Left ventricle myocardium inferior (tissue), 1 donor: ENCODE measurements around the gene RMND5B. TPM values are rescaled to one million over a fixed set of nuclear protein-coding genes. Genes with fewer than 3 reads are reported as not detected.
"Not testable (repeated sequence)": the region's sequence is repeated elsewhere in the genome, so short reads cannot be mapped to it uniquely, and the experiment has no call there.

Source experiments
- DNase-seq: peaks from one replicate; pipeline ENCODE4 v3.0.0-alpha.2; 2020
- H3K27ac ChIP-seq: fragments of 200-600 bp; replicated peaks from 2 replicates; pipeline ENCODE4 v1.8.0; 2021
- H3K27me3 ChIP-seq: fragments of 200-600 bp; 2 replicates; pipeline ENCODE4 v1.8.0; 2021; ENCODE audit warnings: low read depth
- H3K36me3 ChIP-seq: fragments of 200-600 bp; 2 replicates; pipeline ENCODE4 v1.8.0; 2021
- H3K4me1 ChIP-seq: fragments of 200-600 bp; 2 replicates; pipeline ENCODE4 v1.8.0; 2021
- H3K4me3 ChIP-seq: fragments of 200-600 bp; 2 replicates; pipeline ENCODE4 v1.8.0; 2021; ENCODE audit warnings: mild to moderate bottlenecking, moderate library complexity
- H3K9me3 ChIP-seq: fragments of 200-600 bp; replicated peaks from 2 replicates; pipeline ENCODE4 v1.8.0; 2021
- intact Hi-C: fragments of 100-400 bp; cut with micrococcal nuclease; formaldehyde crosslinking; loops from one replicate; pipeline ENCODE4 v1.11.0; 2022
- total RNA-seq: library from RNA; stranded (reverse); fragmentation: NEBNext Ultra II Directional; extraction: Animal tissue kit (Norgen Biotek cat#: 25700); gene quantifications from one replicate; pipeline ENCODE4 v1.2.1, GENCODE V29; 2021
- TF ChIP-seq, protein P1 (sequence below): fragments of 200-600 bp; IDR thresholded peaks from 2 replicates; pipeline ENCODE4 v1.8.0; 2021; ENCODE audit warnings: antibody characterized with exemption, mild to moderate bottlenecking, borderline replicate concordance
- donor health status: DM: no; HTN: yes; CAD: no; lungs with severe emphysema.

RMND5B gene
- total RNA-seq, 1 donor from 2014 or later, result 38.9 TPM

- TF ChIP-seq, protein P1, sequence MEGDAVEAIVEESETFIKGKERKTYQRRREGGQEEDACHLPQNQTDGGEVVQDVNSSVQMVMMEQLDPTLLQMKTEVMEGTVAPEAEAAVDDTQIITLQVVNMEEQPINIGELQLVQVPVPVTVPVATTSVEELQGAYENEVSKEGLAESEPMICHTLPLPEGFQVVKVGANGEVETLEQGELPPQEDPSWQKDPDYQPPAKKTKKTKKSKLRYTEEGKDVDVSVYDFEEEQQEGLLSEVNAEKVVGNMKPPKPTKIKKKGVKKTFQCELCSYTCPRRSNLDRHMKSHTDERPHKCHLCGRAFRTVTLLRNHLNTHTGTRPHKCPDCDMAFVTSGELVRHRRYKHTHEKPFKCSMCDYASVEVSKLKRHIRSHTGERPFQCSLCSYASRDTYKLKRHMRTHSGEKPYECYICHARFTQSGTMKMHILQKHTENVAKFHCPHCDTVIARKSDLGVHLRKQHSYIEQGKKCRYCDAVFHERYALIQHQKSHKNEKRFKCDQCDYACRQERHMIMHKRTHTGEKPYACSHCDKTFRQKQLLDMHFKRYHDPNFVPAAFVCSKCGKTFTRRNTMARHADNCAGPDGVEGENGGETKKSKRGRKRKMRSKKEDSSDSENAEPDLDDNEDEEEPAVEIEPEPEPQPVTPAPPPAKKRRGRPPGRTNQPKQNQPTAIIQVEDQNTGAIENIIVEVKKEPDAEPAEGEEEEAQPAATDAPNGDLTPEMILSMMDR, result no peak
- Histone ChIP-seq H3K4me1 (peaks cover 52% of the 10 kb centered on the region), H3K9me3 (no peaks in the 10 kb centered on the region), H3K36me3 (peaks cover 9% of the 10 kb centered on the region), H3K27me3 (no peaks in the 10 kb centered on the region), H3K27ac (no peak overlapping the region), H3K4me3 (no peak overlapping the region)
- intact Hi-C loops, result no loop called here
- no peak for DNase-seq
These were observed 1.5 kb upstream of the RMND5B start for GRCh38 chr5:178129296-178129695.

- DNase-seq, H3K9me3 ChIP-seq, H3K27me3 ChIP-seq, intact Hi-C loops: not testable (repeated sequence)
- peak overlapping the region; percentile 98 for H3K27ac ChIP-seq
- peaks cover 49% of the 10 kb centered on the region for H3K4me1 ChIP-seq
- H3K36me3 ChIP-seq, result peaks cover 16% of the 10 kb centered on the region
- H3K4me3 ChIP-seq, result peak overlapping the region; percentile 73
These were observed 609 bp upstream of the RMND5B start for GRCh38 chr5:178130234-178130575.

GRCh38 chr5:178131446-178131996, 707 bp downstream of the RMND5B start:
- H3K4me1 ChIP-seq, result peaks cover 39% of the 10 kb centered on the region
- peaks cover 29% of the 10 kb centered on the region for H3K36me3 ChIP-seq
- H3K27me3 ChIP-seq, result no peaks in the 10 kb centered on the region
- H3K4me3 ChIP-seq, result peak overlapping the region; percentile 73
- intact Hi-C loops, result no loop called here
- no peak for DNase-seq
- peak overlapping the region; percentile 98 for H3K27ac ChIP-seq
- TF ChIP-seq, protein P1, result no peak
- H3K9me3 ChIP-seq, result no peaks in the 10 kb centered on the region

DNA sequence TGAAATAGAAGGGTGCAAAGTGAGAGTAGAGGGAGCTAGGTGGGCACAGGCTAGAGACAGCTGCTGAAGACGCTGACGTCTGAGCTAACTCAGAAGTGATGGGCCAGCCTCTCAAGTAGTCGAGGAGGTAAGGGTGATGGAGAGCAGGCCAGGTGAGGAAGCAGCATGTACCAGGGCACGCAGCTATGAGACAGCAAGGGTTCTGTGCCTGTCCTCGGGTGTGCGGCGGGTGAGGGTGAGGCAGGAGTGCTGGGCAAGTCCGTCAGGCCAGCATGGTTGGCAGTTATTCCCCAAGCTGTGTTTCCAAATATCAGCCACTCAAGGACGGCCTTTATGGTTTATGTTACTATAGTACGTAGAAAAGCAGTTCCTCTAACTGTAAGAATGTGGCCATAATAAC, 6.2 kb downstream of the RMND5B start:
- Histone ChIP-seq H3K4me3 (no peak overlapping the region), H3K27ac (no peak overlapping the region), H3K4me1 (peaks cover 5% of the 10 kb centered on the region), H3K9me3 (no peaks in the 10 kb centered on the region), H3K36me3 (peaks cover 66% of the 10 kb centered on the region), H3K27me3 (no peaks in the 10 kb centered on the region)
- TF ChIP-seq, protein P1, result no peak
- DNase-seq, result no peak
- intact Hi-C loops, result no loop called here

DNA sequence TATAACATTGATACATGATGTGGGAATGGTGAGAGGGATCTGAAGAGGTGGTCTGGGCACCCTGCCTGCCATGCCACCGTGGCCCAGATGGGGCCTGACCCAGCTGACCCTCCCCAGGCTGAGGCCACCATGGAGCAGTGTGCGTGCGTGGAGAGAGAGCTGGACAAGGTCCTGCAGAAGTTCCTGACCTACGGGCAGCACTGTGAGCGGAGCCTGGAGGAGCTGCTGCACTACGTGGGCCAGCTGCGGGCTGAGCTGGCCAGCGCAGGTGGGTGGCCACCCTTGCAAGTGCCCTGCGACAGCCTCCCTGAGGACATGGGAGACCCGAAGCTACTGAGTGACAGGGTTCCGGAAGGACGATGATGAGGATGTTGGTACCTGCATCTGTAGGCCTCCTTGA, 7.2 kb downstream of the RMND5B start:
- no peaks in the 10 kb centered on the region for H3K4me1 ChIP-seq
- no peak overlapping the region for H3K4me3 ChIP-seq
- H3K27ac ChIP-seq, result no peak overlapping the region
- intact Hi-C loops, result no loop called here
- no peaks in the 10 kb centered on the region for H3K9me3 ChIP-seq
- no peak for DNase-seq
- H3K27me3 ChIP-seq, result no peaks in the 10 kb centered on the region
- TF ChIP-seq, protein P1, result no peak
- H3K36me3 ChIP-seq, result peaks cover 76% of the 10 kb centered on the region

- peaks cover 4% of the 10 kb centered on the region for H3K4me1 ChIP-seq
- H3K27me3 ChIP-seq, result no peaks in the 10 kb centered on the region
- no peak overlapping the region for H3K27ac ChIP-seq
- H3K9me3 ChIP-seq, result no peaks in the 10 kb centered on the region
- TF ChIP-seq, protein P1, result no peak
- no peak for DNase-seq
- H3K4me3 ChIP-seq, result no peak overlapping the region
- peaks cover 82% of the 10 kb centered on the region for H3K36me3 ChIP-seq
- intact Hi-C loops, result no loop called here
These were observed 10.7 kb downstream of the RMND5B start for GRCh38 chr5:178141550-178141949.
